ENCODE results near the gene APCDD1L. TPM values are rescaled to one million over a fixed set of nuclear protein-coding genes. Genes with fewer than 3 reads are reported as not detected.

Gene APCDD1L
- polyA plus RNA-seq, 1 donor from 2014 or later: not detected

DNA sequence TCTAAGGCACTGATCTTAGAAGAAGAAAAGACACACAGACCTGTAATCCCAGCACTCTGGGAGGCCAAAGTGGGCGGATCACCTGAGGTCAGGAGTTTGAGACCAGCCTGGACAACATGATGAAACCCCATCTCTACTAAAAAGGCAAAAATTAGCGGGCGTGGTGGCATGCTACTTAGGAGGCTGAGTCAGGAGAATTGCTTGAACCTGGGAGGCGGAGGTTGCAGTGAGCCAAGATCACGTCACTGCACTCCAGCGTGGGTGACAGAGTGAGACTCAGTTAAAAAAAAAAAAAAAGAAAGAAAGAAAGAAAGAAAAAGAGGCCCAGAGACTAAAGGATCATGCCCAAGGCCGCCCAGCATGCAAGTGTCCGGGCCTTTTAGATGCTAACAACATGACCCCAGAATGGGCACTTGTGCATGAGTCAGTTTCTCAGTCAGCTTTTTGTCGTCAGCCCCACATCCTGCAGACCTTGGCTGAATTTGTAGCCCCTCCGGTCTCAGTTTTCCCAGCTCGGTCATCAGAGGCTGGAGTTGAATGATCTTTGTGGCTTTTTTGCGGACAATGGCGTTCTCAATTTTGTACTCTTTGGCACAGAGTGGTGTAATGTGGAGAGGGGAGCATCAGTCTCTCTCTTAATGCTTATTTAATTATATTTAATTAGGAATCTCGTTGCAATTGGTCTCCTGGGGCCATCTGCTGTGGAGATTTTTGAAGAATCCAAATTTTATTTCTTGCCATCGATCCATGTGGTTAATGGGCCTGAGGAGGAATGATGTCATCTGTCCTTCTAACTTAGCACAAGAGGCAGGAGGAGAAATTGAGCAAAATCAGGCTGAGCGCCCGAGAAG is 30.6 kb upstream of the APCDD1L start:
- Histone ChIP-seq H3K9me3 (ENCODE audit: low read length) (no peaks in the 10 kb centered on the region), H3K4me3 (ENCODE audit: low read length) (no peak overlapping the region)

More for the DNA sequence above, 30.6 kb upstream of the APCDD1L start:
- no peak overlapping the region for H3K9ac ChIP-seq (ENCODE audit: low read length)
- no peaks in the 10 kb centered on the region for H3K9me2 ChIP-seq (ENCODE audit: insufficient read depth, low read length)
- TF ChIP-seq TAF1 (IDR thresholded peaks at IDR 0.05; ENCODE audit: low read depth): no peak
- no peak for TF ChIP-seq REST (IDR thresholded peaks at IDR 0.05; ENCODE audit: borderline replicate concordance)
- no peak for TF ChIP-seq CTCF (IDR thresholded peaks at IDR 0.05; ENCODE audit: poor library complexity, severe bottlenecking)
- TF ChIP-seq RAD21 (conservative IDR thresholded peaks at IDR 0.05): no peak
- TF ChIP-seq EZH2 (IDR thresholded peaks at IDR 0.05; ENCODE audit: borderline replicate concordance, insufficient read depth, low read length, poor library complexity, severe bottlenecking): no peak
- TF ChIP-seq SMC3 (conservative IDR thresholded peaks at IDR 0.05; ENCODE audit: poor library complexity): no peak
- no peak for TF ChIP-seq POLR2AphosphoS5 (IDR thresholded peaks at IDR 0.05)
- TF ChIP-seq MXI1 (conservative IDR thresholded peaks at IDR 0.05; ENCODE audit: poor library complexity, severe bottlenecking): no peak
- no peak for TF ChIP-seq EP300 (conservative IDR thresholded peaks at IDR 0.05; ENCODE audit: poor library complexity, severe bottlenecking)
- H3K4me2 ChIP-seq (ENCODE audit: low read length): no peak overlapping the region
- H4K20me1 ChIP-seq (ENCODE audit: insufficient read depth): no peaks in the 10 kb centered on the region
- H3K27me3 ChIP-seq (ENCODE audit: insufficient read depth, low read depth, low read length): no peaks in the 10 kb centered on the region
- no peaks in the 10 kb centered on the region for H3F3A ChIP-seq (ENCODE audit: insufficient read depth, low read length, poor library complexity, severe bottlenecking)
- no peaks in the 10 kb centered on the region for H3K36me3 ChIP-seq (ENCODE audit: insufficient read depth, low read length)
- no peak overlapping the region for H2AFZ ChIP-seq (ENCODE audit: low read depth, low read length)
- H3K79me2 ChIP-seq (replicated peaks; ENCODE audit: insufficient read depth, low read length): no peaks in the 10 kb centered on the region
- H3K27ac ChIP-seq (ENCODE audit: low read length): no peak overlapping the region

Data from neural cell (in vitro differentiated cells).